H1 (cell line): ENCODE results near the gene TTC28. TPM values are rescaled to one million over a fixed set of nuclear protein-coding genes. Genes with fewer than 3 reads are reported as not detected.

Experiments
- CTCF ChIA-PET: fragments of 300-600 bp; sonication (Branson Sonifier 250); formaldehyde crosslinking; loops from one replicate; lab custom pipeline; 2021; ENCODE audit not compliant: partially characterized antibody; lab: Charles Lee
- POLR2A ChIA-PET: fragments of 300-600 bp; sonication (Branson Sonifier 250); formaldehyde crosslinking; loops from one replicate; lab custom pipeline; 2021; ENCODE audit warnings: inconsistent platforms; ENCODE audit not compliant: partially characterized antibody; lab: Charles Lee
- DNase-seq, 2 experiments: peaks; one replicate each; pipeline versions ENCODE4 v3.0.0 to v3.0.0-alpha.2; 2010 to 2022; ENCODE audit warnings: low spot score in 2 of 2, low read depth in 1 of 2, mixed read lengths in 1 of 2
- FAIRE-seq: peaks from 2 replicates; lab custom pipeline; 2011; peaks lifted over from hg19 to GRCh38; lab: Jason Lieb, UNC
- H2AFZ ChIP-seq: 2 replicates; pipeline ENCODE4 v1.8.1; 2012; ENCODE audit warnings: low read length, inconsistent platforms
- H2AK5ac ChIP-seq: 2 replicates; pipeline ENCODE4 v1.6.1; 2013; ENCODE audit warnings: low read depth, low read length
- H2BK120ac ChIP-seq: replicated peaks from 2 replicates; pipeline ENCODE3; 2013; ENCODE audit warnings: low read depth, low read length, inconsistent platforms
- H2BK12ac ChIP-seq: 2 replicates; pipeline ENCODE4 v1.6.1; 2013; ENCODE audit warnings: low read depth, low read length
- H2BK15ac ChIP-seq: 2 replicates; pipeline ENCODE4 v1.6.1; 2013; ENCODE audit warnings: low read length
- H2BK20ac ChIP-seq: 2 replicates; pipeline ENCODE4 v1.6.1; 2013; ENCODE audit warnings: low read length
- H2BK5ac ChIP-seq: 2 replicates; pipeline ENCODE4 v1.6.1; 2013; ENCODE audit warnings: low read depth, low read length
- H3K14ac ChIP-seq: 2 replicates; pipeline ENCODE4 v1.6.1; 2013; ENCODE audit warnings: inconsistent platforms; ENCODE audit not compliant: insufficient read length
- H3K18ac ChIP-seq: 2 replicates; pipeline ENCODE4 v1.6.1; 2013; ENCODE audit warnings: low read length; ENCODE audit errors: extremely low read depth
- H3K23ac ChIP-seq: 2 replicates; pipeline ENCODE4 v1.6.1; 2013; ENCODE audit warnings: inconsistent platforms; ENCODE audit not compliant: insufficient read length
- H3K23me2 ChIP-seq: 2 replicates; pipeline ENCODE4 v1.6.1; 2013; ENCODE audit warnings: low read depth, low read length
- H3K27ac ChIP-seq: 2 replicates; pipeline ENCODE4 v1.6.1; 2011; ENCODE audit warnings: low read depth, low read length, inconsistent platforms
- H3K27me3 ChIP-seq, 4 experiments: replicated peaks in 1 of 4; 1 replicate in 1 of 4; 2 replicates in 3 of 4; pipeline versions ENCODE4 v1.6.1 to v1.8.1; 2011 to 2013; ENCODE audit warnings: low read length in 3 of 4, mild to moderate bottlenecking in 3 of 4, inconsistent platforms in 2 of 4, mixed read lengths in 2 of 4, moderate library complexity in 1 of 4; ENCODE audit not compliant: control insufficient read depth in 3 of 4, insufficient read depth in 3 of 4; ENCODE audit errors: extremely low read depth in 1 of 4
- H3K36me3 ChIP-seq, 4 experiments: 2 replicates each; pipeline versions ENCODE4 v1.6.1 to v1.8.1; 2011 to 2013; ENCODE audit warnings: mild to moderate bottlenecking in 4 of 4, low read length in 3 of 4, moderate library complexity in 2 of 4, control low read depth in 1 of 4, inconsistent platforms in 1 of 4; ENCODE audit not compliant: insufficient read depth in 4 of 4, control insufficient read depth in 2 of 4
- H3K4ac ChIP-seq: replicated peaks from 2 replicates; pipeline ENCODE3; 2013; ENCODE audit warnings: low read length, low read depth, mixed read lengths, inconsistent platforms; ENCODE audit not compliant: insufficient read length
- H3K4me1 ChIP-seq, 4 experiments: replicated peaks in 1 of 4; 1 replicate in 1 of 4; 2 replicates in 3 of 4; pipeline versions ENCODE4 v1.6.1 to v1.8.1; 2011 to 2013; ENCODE audit warnings: low read length in 3 of 4, inconsistent platforms in 2 of 4, mixed read lengths in 1 of 4; ENCODE audit not compliant: insufficient read depth in 4 of 4, control insufficient read depth in 3 of 4
- H3K4me2 ChIP-seq, 2 experiments: 2 replicates each; pipeline versions ENCODE4 v1.6.1 to v1.8.1; 2011 to 2013; ENCODE audit warnings: low read depth in 2 of 2, low read length in 2 of 2, control low read depth in 1 of 2, inconsistent platforms in 1 of 2, mild to moderate bottlenecking in 1 of 2; ENCODE audit not compliant: insufficient read depth in 1 of 2
- H3K4me3 ChIP-seq, 4 experiments: fragments of 200-600, 300-600 bp in 1 of 4; sonication (generic), shearing (Covaris generic), sonication (Bioruptor Twin) in 1 of 4; 2 replicates each; pipeline versions ENCODE4 v1.5.1 to v1.8.1; 2011 to 2016; ENCODE audit warnings: low read length in 4 of 4, low read depth in 3 of 4, control low read depth in 2 of 4, inconsistent platforms in 2 of 4, mild to moderate bottlenecking in 2 of 4, mixed read lengths in 1 of 4, moderate library complexity in 1 of 4; ENCODE audit not compliant: insufficient read depth in 2 of 4; ENCODE audit errors: extremely low read depth in 1 of 4
- H3K56ac ChIP-seq: replicated peaks from 2 replicates; pipeline ENCODE3; 2013; ENCODE audit warnings: low read depth, mild to moderate bottlenecking, mixed read lengths, low read length, inconsistent platforms; ENCODE audit not compliant: insufficient read length
- H3K79me1 ChIP-seq: 2 replicates; pipeline ENCODE4 v1.6.1; 2013; ENCODE audit warnings: low read depth, low read length, control low read depth
- H3K79me2 ChIP-seq, 2 experiments: 2 replicates each; pipeline versions ENCODE4 v1.6.1 to v1.8.1; 2012 to 2013; ENCODE audit warnings: low read length in 2 of 2, mild to moderate bottlenecking in 2 of 2, inconsistent platforms in 1 of 2; ENCODE audit not compliant: insufficient read depth in 2 of 2, control insufficient read depth in 1 of 2
- H3K9ac ChIP-seq, 4 experiments: replicated peaks in 1 of 4; 1 replicate in 1 of 4; 2 replicates in 3 of 4; pipeline versions ENCODE4 v1.6.1 to v1.8.1; 2011 to 2013; ENCODE audit warnings: low read depth in 3 of 4, low read length in 3 of 4, control low read depth in 2 of 4, mild to moderate bottlenecking in 2 of 4, moderate library complexity in 2 of 4, inconsistent platforms in 1 of 4; ENCODE audit errors: extremely low read depth in 1 of 4
- H3K9me3 ChIP-seq, 2 experiments: 2 replicates each; pipeline versions ENCODE4 v1.6.1 to v1.8.1; 2012 to 2013; ENCODE audit warnings: mild to moderate bottlenecking in 2 of 2, moderate library complexity in 2 of 2, control low read depth in 1 of 2, inconsistent platforms in 1 of 2, low read depth in 1 of 2, low read length in 1 of 2, mixed read lengths in 1 of 2; ENCODE audit not compliant: insufficient read depth in 2 of 2
- H4K20me1 ChIP-seq, 2 experiments: replicated peaks in 1 of 2; 2 replicates each; pipeline versions ENCODE3 to v1.8.1; 2011 to 2013; ENCODE audit warnings: inconsistent platforms in 2 of 2, low read length in 2 of 2, mild to moderate bottlenecking in 1 of 2; ENCODE audit not compliant: insufficient read depth in 2 of 2, control insufficient read depth in 1 of 2
- H4K5ac ChIP-seq: 2 replicates; pipeline ENCODE4 v1.6.1; 2013; ENCODE audit warnings: low read length, low read depth, mixed read lengths, inconsistent platforms; ENCODE audit not compliant: insufficient read length
- H4K8ac ChIP-seq: 2 replicates; pipeline ENCODE4 v1.8.0; 2013; ENCODE audit warnings: mild to moderate bottlenecking, moderate library complexity, low read length, inconsistent platforms; ENCODE audit not compliant: insufficient read depth; ENCODE audit errors: extremely low read depth
- H4K91ac ChIP-seq: replicated peaks from 2 replicates; pipeline ENCODE3; 2013; ENCODE audit warnings: low read length, mixed read lengths, inconsistent platforms; ENCODE audit not compliant: insufficient read length
- BACH1 ChIP-seq: IDR thresholded peaks from 2 replicates; pipeline ENCODE4 v1.6.1; 2012; ENCODE audit warnings: low read length, improper control_type of control experiment
- E2F6 ChIP-seq: IDR thresholded peaks from 2 replicates; pipeline ENCODE4 v1.6.1; 2012; ENCODE audit warnings: inconsistent platforms
- EGR1 ChIP-seq: IDR thresholded peaks from 2 replicates; pipeline ENCODE4 v1.6.1; 2011; ENCODE audit warnings: low read depth, low read length, borderline replicate concordance
- GABPA ChIP-seq: IDR thresholded peaks from 2 replicates; pipeline ENCODE4 v1.6.1; 2011; ENCODE audit warnings: mild to moderate bottlenecking, low read length, moderate library complexity, borderline replicate concordance; ENCODE audit not compliant: insufficient read depth
- JUN ChIP-seq: IDR thresholded peaks from 2 replicates; pipeline ENCODE4 v1.6.1; 2011; ENCODE audit warnings: low read depth, mild to moderate bottlenecking, improper control_type of control experiment, low read length
- NRF1 ChIP-seq: IDR thresholded peaks from 2 replicates; pipeline ENCODE4 v1.6.1; 2011; ENCODE audit warnings: mild to moderate bottlenecking, low read depth, low read length, improper control_type of control experiment
- POU5F1 ChIP-seq: IDR thresholded peaks from 2 replicates; pipeline ENCODE4 v1.6.1; 2011; ENCODE audit warnings: low read depth, mild to moderate bottlenecking, low read length, moderate library complexity
- SIRT6 ChIP-seq: IDR thresholded peaks from one replicate; pipeline ENCODE4 v1.7.1; 2012; ENCODE audit warnings: low read length, inconsistent platforms
- SP1 ChIP-seq: IDR thresholded peaks from 2 replicates; pipeline ENCODE4 v1.6.1; 2011; ENCODE audit warnings: low read depth, low read length
- TAF1 ChIP-seq: IDR thresholded peaks from 2 replicates; pipeline ENCODE4 v1.6.1; 2011; ENCODE audit warnings: mild to moderate bottlenecking, low read depth, low read length
- YY1 ChIP-seq: IDR thresholded peaks from 2 replicates; pipeline ENCODE4 v1.6.1; 2011; ENCODE audit warnings: low read depth, mild to moderate bottlenecking, low read length
- WGBS, 2 experiments: shearing (Covaris generic) in 1 of 2; methylation state at CpG; one replicate each; pipeline versions ENCODE4 v1.1.6 to v1.1.7; 2013 to 2015; ENCODE audit warnings: low lambda C conversion rate in 2 of 2, mixed read lengths in 2 of 2, inconsistent platforms in 1 of 2, low coverage in 1 of 2, missing lambda C conversion rate in 1 of 2; ENCODE audit not compliant: insufficient replicate concordance in 2 of 2, insufficient coverage in 1 of 2, insufficient read length in 1 of 2; ENCODE audit errors: extremely low coverage in 1 of 2, missing lambda C conversion rate in 1 of 2; 5-methylcytosine and 5-hydroxymethylcytosine counted together
- polyA plus RNA-seq, 7 experiments: library from polyadenylated mRNA; depleted of rRNA in 3 of 7; stranded (reverse) in 5 of 7; unstranded in 2 of 7; fragments of >200 nt in 5 of 7; fragments of 200-250 nt in 2 of 7; gene quantifications; 1 replicate in 5 of 7; 2 replicates in 1 of 7; 4 replicates in 1 of 7; pipeline versions ENCODE4 v1.2.1 to v1.2.3, GENCODE V29; 2011 to 2013; ENCODE audit warnings: missing spikeins in 2 of 7, mixed read lengths in 2 of 7
- total RNA-seq: library from RNA; stranded (reverse); fragmentation: NEBNext Ultra II Directional; extraction: Animal tissue kit (Norgen Biotek cat#: 25700); gene quantifications from 2 replicates; pipeline ENCODE4 v1.2.1, GENCODE V29; 2021
- TF ChIP-seq, protein P1 (sequence below): IDR thresholded peaks from 2 replicates; pipeline ENCODE4 v1.6.1; 2012; ENCODE audit warnings: inconsistent platforms

TTC28 gene
- total and polyA plus RNA-seq, 2 of the 8 experiments (the other 6 are each of a cell fraction or from before 2014, with no cell fraction given) = 2.6 to 12.6 TPM

GRCh38 chr22:28230671-28231070 lies 449.0 kb downstream of the TTC28 start:
- FAIRE-seq (no peak), DNase-seq (no peak)
- Histone ChIP-seq H3K4me3 (no peak overlapping the region), H3K27me3 (no peaks in the 10 kb centered on the region), H3K4me1 (peaks cover 0 to 4% (median 1%) of the 10 kb centered on the region in 4 experiments; a peak in 5 of 7 replicates), H2AK5ac (no peak overlapping the region), H2BK120ac (no peak overlapping the region), H3K14ac (no peak overlapping the region), H4K8ac (no peak overlapping the region), H2BK12ac (no peak overlapping the region), H3K4ac (no peak overlapping the region), H3K4me2 (no peak overlapping the region), H3K36me3 (no peaks in the 10 kb centered on the region), H2BK5ac (no peak overlapping the region), H2BK20ac (no peak overlapping the region), H3K79me1 (no peaks in the 10 kb centered on the region; the same call in 1 of the 2 replicates), H3K23me2 (no peaks in the 10 kb centered on the region), H3K9me3 (no peaks in the 10 kb centered on the region), H3K79me2 (no peaks in the 10 kb centered on the region), H3K9ac (no peak overlapping the region), H4K5ac (no peak overlapping the region), H3K27ac (no peak overlapping the region), H2AFZ (no peak overlapping the region), H3K18ac (no peak overlapping the region), H3K56ac (no peak overlapping the region), H3K23ac (no peak overlapping the region), H2BK15ac (no peak overlapping the region), H4K20me1 (no peaks in the 10 kb centered on the region), H4K91ac (no peak overlapping the region)
- CTCF ChIA-PET = no interaction called here
- POLR2A ChIA-PET = interaction anchor here (1.9 kb wide), 1 partner anchor 11 kb away, joined by 5 read pairs; no protein-coding TSS in a partner anchor
- WGBS, 2 experiments = 90% methylated on average over 1 of the region's 1 CpG; no CpG with 5 or more reads in 1 of the 2 experiments
- TF ChIP-seq BACH1 = no peak
- TF ChIP-seq EGR1 = no peak
- no peak for TF ChIP-seq POU5F1
- TF ChIP-seq SP1 = no peak
- TF ChIP-seq NRF1 = no peak
- TF ChIP-seq JUN = no peak
- TF ChIP-seq, protein P1, sequence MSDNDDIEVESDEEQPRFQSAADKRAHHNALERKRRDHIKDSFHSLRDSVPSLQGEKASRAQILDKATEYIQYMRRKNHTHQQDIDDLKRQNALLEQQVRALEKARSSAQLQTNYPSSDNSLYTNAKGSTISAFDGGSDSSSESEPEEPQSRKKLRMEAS = no peak
- TF ChIP-seq E2F6 = no peak
- no peak for TF ChIP-seq TAF1
- no peak for TF ChIP-seq YY1
- TF ChIP-seq GABPA = no peak
- no peak for TF ChIP-seq SIRT6
